ENCODE results near the gene RNF151.

RNF151 gene

GRCh38 chr16:1976951-1977874, 10.6 kb downstream of the RNF151 start:
- Histone ChIP-seq H3K9me3 (ENCODE audit: insufficient read depth, low read depth, low read length) (no peaks in the 10 kb centered on the region), H3K27me3 (ENCODE audit: insufficient read depth, low read length, poor library complexity, severe bottlenecking) (no peaks in the 10 kb centered on the region), H3K79me2 (ENCODE audit: insufficient read depth, low read length) (peaks cover 16% of the 10 kb centered on the region; the same call in 1 of the 2 replicates), H3K4me2 (ENCODE audit: low read depth, low read length, poor library complexity, severe bottlenecking) (no peak overlapping the region), H4K20me1 (ENCODE audit: insufficient read depth, low read length, poor library complexity, severe bottlenecking) (no peaks in the 10 kb centered on the region), H3K4me3 (ENCODE audit: low read length, poor library complexity, severe bottlenecking) (no peak overlapping the region), H3K4me1 (ENCODE audit: insufficient read depth, low read length, poor library complexity, severe bottlenecking) (no peaks in the 10 kb centered on the region), H3K9me2 (replicated peaks; ENCODE audit: low read depth, low read length) (no peaks in the 10 kb centered on the region), H2AFZ (ENCODE audit: low read length) (no peak overlapping the region), H3K9ac (ENCODE audit: low read depth, low read length, poor library complexity, severe bottlenecking) (no peak overlapping the region), H3F3A (ENCODE audit: low read depth) (no peaks in the 10 kb centered on the region), H3K36me3 (ENCODE audit: insufficient read depth, low read length) (no peaks in the 10 kb centered on the region)
- TF ChIP-seq CTCF (conservative IDR thresholded peaks at IDR 0.05; ENCODE audit: low read length): no peak
- TF ChIP-seq EZH2phosphoT487 (IDR thresholded peaks at IDR 0.05; ENCODE audit: borderline replicate concordance): no peak

GRCh38 chr16:1977875-1978268, 11.2 kb downstream of the RNF151 start:
- TF ChIP-seq CTCF (conservative IDR thresholded peaks at IDR 0.05; ENCODE audit: low read length) (no peak), EZH2phosphoT487 (IDR thresholded peaks at IDR 0.05; ENCODE audit: borderline replicate concordance) (no peak)
- Histone ChIP-seq H3K9me3 (ENCODE audit: insufficient read depth, low read depth, low read length) (no peaks in the 10 kb centered on the region), H3F3A (ENCODE audit: low read depth) (no peaks in the 10 kb centered on the region), H4K20me1 (ENCODE audit: insufficient read depth, low read length, poor library complexity, severe bottlenecking) (no peaks in the 10 kb centered on the region), H3K27me3 (ENCODE audit: insufficient read depth, low read length, poor library complexity, severe bottlenecking) (no peaks in the 10 kb centered on the region), H3K36me3 (ENCODE audit: insufficient read depth, low read length) (no peaks in the 10 kb centered on the region), H3K4me1 (ENCODE audit: insufficient read depth, low read length, poor library complexity, severe bottlenecking) (no peaks in the 10 kb centered on the region), H2AFZ (ENCODE audit: low read length) (no peak overlapping the region), H3K4me2 (ENCODE audit: low read depth, low read length, poor library complexity, severe bottlenecking) (no peak overlapping the region), H3K9ac (ENCODE audit: low read depth, low read length, poor library complexity, severe bottlenecking) (no peak overlapping the region), H3K4me3 (ENCODE audit: low read length, poor library complexity, severe bottlenecking) (no peak overlapping the region), H3K79me2 (ENCODE audit: insufficient read depth, low read length) (peaks cover 10% of the 10 kb centered on the region; the same call in 1 of the 2 replicates), H3K9me2 (replicated peaks; ENCODE audit: low read depth, low read length) (no peaks in the 10 kb centered on the region)

- Histone ChIP-seq H3K4me1 (ENCODE audit: insufficient read depth, low read length, poor library complexity, severe bottlenecking) (no peaks in the 10 kb centered on the region), H3K36me3 (ENCODE audit: insufficient read depth, low read length) (no peaks in the 10 kb centered on the region), H3K79me2 (ENCODE audit: insufficient read depth, low read length) (peaks cover 3% of the 10 kb centered on the region; the same call in 1 of the 2 replicates), H3K9me3 (ENCODE audit: insufficient read depth, low read depth, low read length) (no peaks in the 10 kb centered on the region), H3K4me2 (ENCODE audit: low read depth, low read length, poor library complexity, severe bottlenecking) (no peak overlapping the region), H3K4me3 (ENCODE audit: low read length, poor library complexity, severe bottlenecking) (no peak overlapping the region), H3K9ac (ENCODE audit: low read depth, low read length, poor library complexity, severe bottlenecking) (no peak overlapping the region), H2AFZ (ENCODE audit: low read length) (no peak overlapping the region), H3K27me3 (ENCODE audit: insufficient read depth, low read length, poor library complexity, severe bottlenecking) (no peaks in the 10 kb centered on the region), H4K20me1 (ENCODE audit: insufficient read depth, low read length, poor library complexity, severe bottlenecking) (no peaks in the 10 kb centered on the region), H3F3A (ENCODE audit: low read depth) (no peaks in the 10 kb centered on the region), H3K9me2 (replicated peaks; ENCODE audit: low read depth, low read length) (no peaks in the 10 kb centered on the region)
- TF ChIP-seq CTCF (conservative IDR thresholded peaks at IDR 0.05; ENCODE audit: low read length): no peak
Observed at GRCh38 chr16:1978476-1979120, 11.9 kb downstream of the RNF151 start.
